Activated effector memory CD4-positive, alpha-beta T cell treated with Interleukin-2 at 50 U/mL for 16 hours (primary cell): ENCODE results near the gene KIFAP3.
"Not testable (repeated sequence)": the region's sequence is repeated elsewhere in the genome, so short reads cannot be mapped to it uniquely, and the experiment has no call there.

Experiments
- DNase-seq: peaks from one replicate; pipeline ENCODE4 v3.0.0-alpha.2; 2020

Gene KIFAP3

GRCh38 chr1:170063109-170063826 lies 11.2 kb downstream of the KIFAP3 start:
- no peak for DNase-seq

- not testable (repeated sequence) for DNase-seq
These were observed 12.8 kb downstream of the KIFAP3 start for GRCh38 chr1:170061676-170062075.

- not testable (repeated sequence) for DNase-seq
These were observed 14.4 kb downstream of the KIFAP3 start for GRCh38 chr1:170060015-170060520.

GRCh38 chr1:170049176-170049800 lies 25.2 kb downstream of the KIFAP3 start:
- DNase-seq = no peak

- no peak for DNase-seq
These were observed 26.0 kb downstream of the KIFAP3 start for GRCh38 chr1:170048515-170048914.

GRCh38 chr1:170044187-170044586 lies 30.3 kb downstream of the KIFAP3 start:
- no peak for DNase-seq

- DNase-seq = no peak
These were observed 32.9 kb downstream of the KIFAP3 start for GRCh38 chr1:170041423-170042192.

- no peak for DNase-seq
These were observed 41.8 kb downstream of the KIFAP3 start for GRCh38 chr1:170032531-170033280.

- DNase-seq = no peak
These were observed 44.3 kb downstream of the KIFAP3 start for GRCh38 chr1:170030212-170030611.

GRCh38 chr1:170027760-170028159 lies 46.7 kb downstream of the KIFAP3 start:
- no peak for DNase-seq

- DNase-seq = no peak
These were observed 53.6 kb downstream of the KIFAP3 start for GRCh38 chr1:170020859-170021258.

- DNase-seq = no peak
These were observed 57.0 kb downstream of the KIFAP3 start for GRCh38 chr1:170017478-170017877.

- no peak for DNase-seq
These were observed 61.6 kb downstream of the KIFAP3 start for GRCh38 chr1:170012920-170013319.

GRCh38 chr1:170010443-170010842 lies 64.1 kb downstream of the KIFAP3 start:
- no peak for DNase-seq

- no peak for DNase-seq
These were observed 64.9 kb downstream of the KIFAP3 start for GRCh38 chr1:170009551-170009950.

GRCh38 chr1:170008745-170009144 lies 65.8 kb downstream of the KIFAP3 start:
- not testable (repeated sequence) for DNase-seq

GRCh38 chr1:170003270-170003835 lies 71.1 kb downstream of the KIFAP3 start:
- not testable (repeated sequence) for DNase-seq

GRCh38 chr1:170001266-170001665 lies 73.2 kb downstream of the KIFAP3 start:
- DNase-seq = no peak

GRCh38 chr1:169999761-170000160 lies 74.7 kb downstream of the KIFAP3 start:
- DNase-seq = no peak

GRCh38 chr1:169999331-169999741 lies 75.2 kb downstream of the KIFAP3 start:
- DNase-seq = no peak

GRCh38 chr1:169995993-169996392 lies 78.5 kb downstream of the KIFAP3 start:
- DNase-seq = no peak

GRCh38 chr1:169989246-169989645 lies 85.2 kb downstream of the KIFAP3 start:
- no peak for DNase-seq
